ENCODE data around the gene EWSR1. TPM values are rescaled to one million over a fixed set of nuclear protein-coding genes. Genes with fewer than 3 reads are reported as not detected.

EWSR1 gene
- total RNA-seq, 1 donor from 2014 or later, result 159 TPM

- DNase-seq, result no peak
Observed at GRCh38 chr22:29310065-29310862, 42.2 kb downstream of the EWSR1 start.

GRCh38 chr22:29310863-29311339 lies 42.8 kb downstream of the EWSR1 start:
- DNase-seq (peak; percentile 95), ATAC-seq (peak; percentile 77 to 86)
- Histone ChIP-seq H3K4me1 (peaks cover 85% of the 10 kb centered on the region), H3K9me3 (no peaks in the 10 kb centered on the region), H3K27ac (peak overlapping the region; percentile 90), H3K36me3 (peaks cover 6% of the 10 kb centered on the region), H3K27me3 (ENCODE audit: low read depth) (peaks cover 30% of the 10 kb centered on the region), H3K4me3 (peak overlapping the region; percentile 23)
- TF ChIP-seq CTCF (IDR thresholded peaks at IDR 0.05), result no peak
- intact Hi-C loops (cut with DNase I), result no loop called here

More at GRCh38 chr22:29310065-29310862, 42.2 kb downstream of the EWSR1 start:
- intact Hi-C loops (cut with DNase I), result no loop called here
- H3K9me3 ChIP-seq, result no peaks in the 10 kb centered on the region
- peaks cover 6% of the 10 kb centered on the region for H3K36me3 ChIP-seq
- H3K27me3 ChIP-seq (ENCODE audit: low read depth), result peaks cover 23% of the 10 kb centered on the region
- H3K4me3 ChIP-seq, result no peak overlapping the region
- peak overlapping the region; percentile 90 for H3K27ac ChIP-seq
- TF ChIP-seq CTCF (IDR thresholded peaks at IDR 0.05), result no peak
- peak; percentile 0 for ATAC-seq
- H3K4me1 ChIP-seq, result peaks cover 83% of the 10 kb centered on the region

- Histone ChIP-seq H3K27me3 (ENCODE audit: low read depth) (peaks cover 37% of the 10 kb centered on the region), H3K36me3 (peaks cover 6% of the 10 kb centered on the region), H3K4me1 (peaks cover 83% of the 10 kb centered on the region), H3K4me3 (peak overlapping the region; percentile 23), H3K27ac (peak overlapping the region; percentile 90), H3K9me3 (no peaks in the 10 kb centered on the region)
- TF ChIP-seq CTCF (IDR thresholded peaks at IDR 0.05), result no peak
- intact Hi-C loops (cut with DNase I), result no loop called here
- DNase-seq, result peak; percentile 50
- no peak for ATAC-seq
Observed at GRCh38 chr22:29311464-29312217, 43.6 kb downstream of the EWSR1 start.

- Histone ChIP-seq H3K4me3 (no peak overlapping the region), H3K9me3 (no peaks in the 10 kb centered on the region), H3K27ac (peak overlapping the region; percentile 90), H3K36me3 (peaks cover 6% of the 10 kb centered on the region), H3K27me3 (ENCODE audit: low read depth) (peaks cover 38% of the 10 kb centered on the region), H3K4me1 (peaks cover 81% of the 10 kb centered on the region)
- DNase-seq (peak; percentile 51), ATAC-seq (no peak)
- intact Hi-C loops (cut with DNase I), result no loop called here
- TF ChIP-seq CTCF (IDR thresholded peaks at IDR 0.05), result no peak
Observed at GRCh38 chr22:29312218-29313125, 44.4 kb downstream of the EWSR1 start.

GRCh38 chr22:29313126-29313575 lies 45.1 kb downstream of the EWSR1 start:
- TF ChIP-seq CTCF (IDR thresholded peaks at IDR 0.05), result peak; percentile 65
- DNase-seq (peak; percentile 60), ATAC-seq (peak; percentile 2 to 55)
- peaks cover 6% of the 10 kb centered on the region for H3K36me3 ChIP-seq
- intact Hi-C loops (cut with DNase I), result no loop called here
- H3K4me3 ChIP-seq, result no peak overlapping the region
- H3K27me3 ChIP-seq (ENCODE audit: low read depth), result peaks cover 38% of the 10 kb centered on the region
- no peak overlapping the region for H3K27ac ChIP-seq
- no peaks in the 10 kb centered on the region for H3K9me3 ChIP-seq
- H3K4me1 ChIP-seq, result peaks cover 74% of the 10 kb centered on the region
